ENCODE results near the gene CDH23. TPM values are rescaled to one million over a fixed set of nuclear protein-coding genes. Genes with fewer than 3 reads are reported as not detected.

Gene CDH23
- total and polyA plus RNA-seq, 9 of the 15 experiments (the other 6 are each of a cell fraction or from before 2014, with no cell fraction given) = 0.18 to 1.2 (median 0.47) TPM

DNA sequence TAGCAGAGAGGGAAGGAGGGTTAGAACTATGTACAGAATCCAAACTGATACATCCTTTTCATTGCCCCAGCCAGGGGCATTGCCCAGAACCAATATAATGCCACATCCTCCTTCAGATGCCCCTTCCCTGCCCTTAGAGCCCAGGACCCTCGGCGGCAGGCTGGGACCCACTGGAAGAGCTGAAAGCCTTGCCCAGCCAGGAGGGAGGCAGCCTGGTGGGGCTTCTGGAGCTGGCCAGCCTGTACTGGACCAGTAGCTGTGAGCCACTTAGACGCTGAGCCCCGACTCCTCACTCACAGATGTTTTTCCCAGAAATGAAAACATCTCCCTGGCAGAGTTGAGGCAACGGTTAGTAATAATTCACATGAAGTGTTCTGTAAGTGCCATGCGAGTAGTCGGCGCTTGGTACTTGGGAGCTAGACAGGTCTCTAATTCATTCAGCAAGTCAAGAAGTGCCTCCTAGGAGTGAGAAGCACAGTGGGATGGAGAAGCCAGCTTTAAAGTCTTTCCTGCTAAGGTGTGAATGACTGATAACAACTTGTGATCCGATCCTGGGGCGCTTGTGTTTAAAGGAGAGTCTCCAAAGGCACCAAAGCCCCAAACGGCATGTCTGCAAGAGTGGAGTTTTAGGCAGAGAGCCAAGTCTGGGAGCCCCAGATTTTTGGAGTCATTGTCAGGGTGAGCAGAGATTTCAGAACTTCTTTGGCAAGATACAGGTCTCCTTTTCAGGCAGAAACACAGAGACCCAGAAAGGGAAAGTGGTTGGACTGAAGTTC lies 366.8 kb downstream of the CDH23 start (continued):
- TF ChIP-seq, protein P1, sequence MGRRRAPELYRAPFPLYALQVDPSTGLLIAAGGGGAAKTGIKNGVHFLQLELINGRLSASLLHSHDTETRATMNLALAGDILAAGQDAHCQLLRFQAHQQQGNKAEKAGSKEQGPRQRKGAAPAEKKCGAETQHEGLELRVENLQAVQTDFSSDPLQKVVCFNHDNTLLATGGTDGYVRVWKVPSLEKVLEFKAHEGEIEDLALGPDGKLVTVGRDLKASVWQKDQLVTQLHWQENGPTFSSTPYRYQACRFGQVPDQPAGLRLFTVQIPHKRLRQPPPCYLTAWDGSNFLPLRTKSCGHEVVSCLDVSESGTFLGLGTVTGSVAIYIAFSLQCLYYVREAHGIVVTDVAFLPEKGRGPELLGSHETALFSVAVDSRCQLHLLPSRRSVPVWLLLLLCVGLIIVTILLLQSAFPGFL (CRISPR knock-in tag; IDR thresholded peaks at IDR 0.05) = no peak
- TF ChIP-seq, protein P2, sequence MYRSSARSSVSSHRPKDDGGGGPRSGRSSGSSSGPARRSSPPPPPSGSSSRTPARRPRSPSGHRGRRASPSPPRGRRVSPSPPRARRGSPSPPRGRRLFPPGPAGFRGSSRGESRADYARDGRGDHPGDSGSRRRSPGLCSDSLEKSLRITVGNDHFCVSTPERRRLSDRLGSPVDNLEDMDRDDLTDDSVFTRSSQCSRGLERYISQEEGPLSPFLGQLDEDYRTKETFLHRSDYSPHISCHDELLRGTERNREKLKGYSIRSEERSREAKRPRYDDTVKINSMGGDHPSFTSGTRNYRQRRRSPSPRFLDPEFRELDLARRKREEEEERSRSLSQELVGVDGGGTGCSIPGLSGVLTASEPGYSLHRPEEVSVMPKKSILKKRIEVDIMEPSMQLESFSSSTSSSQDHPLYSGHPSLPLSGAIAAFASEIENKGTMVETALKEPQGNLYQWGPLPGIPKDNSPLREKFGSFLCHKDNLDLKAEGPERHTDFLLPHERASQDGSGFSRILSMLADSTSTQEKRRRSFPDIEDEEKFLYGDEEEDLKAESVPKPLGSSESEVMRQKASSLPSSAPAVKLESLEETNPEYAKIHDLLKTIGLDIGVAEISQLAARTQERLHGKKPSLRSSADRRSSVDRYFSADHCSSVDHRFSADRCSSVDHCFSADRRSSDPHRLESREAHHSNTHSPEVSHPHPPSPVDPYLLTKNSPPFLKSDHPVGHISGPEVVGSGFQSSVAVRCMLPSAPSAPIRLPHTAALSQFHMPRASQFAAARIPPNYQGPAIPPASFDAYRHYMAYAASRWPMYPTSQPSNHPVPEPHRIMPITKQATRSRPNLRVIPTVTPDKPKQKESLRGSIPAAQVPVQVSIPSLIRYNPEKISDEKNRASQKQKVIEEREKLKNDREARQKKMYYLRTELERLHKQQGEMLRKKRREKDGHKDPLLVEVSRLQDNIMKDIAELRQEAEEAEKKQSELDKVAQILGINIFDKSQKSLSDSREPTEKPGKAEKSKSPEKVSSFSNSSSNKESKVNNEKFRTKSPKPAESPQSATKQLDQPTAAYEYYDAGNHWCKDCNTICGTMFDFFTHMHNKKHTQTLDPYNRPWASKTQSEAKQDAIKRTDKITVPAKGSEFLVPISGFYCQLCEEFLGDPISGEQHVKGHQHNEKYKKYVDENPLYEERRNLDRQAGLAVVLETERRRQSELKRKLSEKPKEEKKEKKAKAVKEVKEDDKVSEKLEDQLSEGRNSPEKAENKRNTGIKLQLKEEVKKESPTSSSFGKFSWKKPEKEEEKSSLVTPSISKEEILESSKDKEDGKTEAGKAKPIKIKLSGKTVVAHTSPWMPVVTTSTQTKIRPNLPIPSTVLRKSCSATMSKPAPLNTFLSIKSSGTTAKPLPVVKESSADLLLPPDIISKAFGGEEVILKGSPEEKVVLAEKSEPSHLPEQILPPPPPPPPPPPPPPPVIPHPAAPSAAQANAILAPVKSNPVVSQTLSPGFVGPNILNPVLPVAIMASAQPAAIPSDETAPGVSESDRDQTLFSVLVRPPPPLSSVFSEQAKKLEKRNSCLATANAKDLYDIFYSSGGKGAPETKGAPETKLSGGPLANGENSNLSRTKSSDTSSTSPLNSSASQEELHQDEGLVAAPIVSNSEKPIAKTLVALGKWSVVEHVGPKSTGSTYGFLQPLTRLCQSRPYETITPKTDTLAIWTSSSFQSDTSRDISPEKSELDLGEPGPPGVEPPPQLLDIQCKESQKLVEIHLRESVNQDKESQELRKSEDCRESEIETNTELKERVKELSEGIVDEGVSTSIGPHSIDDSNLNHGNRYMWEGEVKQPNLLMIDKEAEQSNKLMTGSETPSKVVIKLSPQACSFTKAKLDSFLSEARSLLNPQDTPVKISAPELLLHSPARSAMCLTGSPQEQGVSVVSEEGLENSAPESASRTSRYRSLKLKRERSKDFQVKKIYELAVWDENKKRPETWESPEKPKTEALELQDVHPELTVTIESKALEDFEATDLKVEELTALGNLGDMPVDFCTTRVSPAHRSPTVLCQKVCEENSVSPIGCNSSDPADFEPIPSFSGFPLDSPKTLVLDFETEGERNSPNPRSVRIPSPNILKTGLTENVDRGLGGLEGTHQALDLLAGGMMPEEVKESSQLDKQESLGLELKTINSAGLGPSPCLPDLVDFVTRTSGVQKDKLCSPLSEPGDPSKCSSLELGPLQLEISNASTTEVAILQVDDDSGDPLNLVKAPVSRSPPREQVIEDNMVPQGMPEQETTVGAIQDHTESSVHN (IDR thresholded peaks at IDR 0.05; ENCODE audit: borderline replicate concordance in 1 of 2, low read depth in 1 of 2) = no peak
- TF ChIP-seq, protein P3, sequence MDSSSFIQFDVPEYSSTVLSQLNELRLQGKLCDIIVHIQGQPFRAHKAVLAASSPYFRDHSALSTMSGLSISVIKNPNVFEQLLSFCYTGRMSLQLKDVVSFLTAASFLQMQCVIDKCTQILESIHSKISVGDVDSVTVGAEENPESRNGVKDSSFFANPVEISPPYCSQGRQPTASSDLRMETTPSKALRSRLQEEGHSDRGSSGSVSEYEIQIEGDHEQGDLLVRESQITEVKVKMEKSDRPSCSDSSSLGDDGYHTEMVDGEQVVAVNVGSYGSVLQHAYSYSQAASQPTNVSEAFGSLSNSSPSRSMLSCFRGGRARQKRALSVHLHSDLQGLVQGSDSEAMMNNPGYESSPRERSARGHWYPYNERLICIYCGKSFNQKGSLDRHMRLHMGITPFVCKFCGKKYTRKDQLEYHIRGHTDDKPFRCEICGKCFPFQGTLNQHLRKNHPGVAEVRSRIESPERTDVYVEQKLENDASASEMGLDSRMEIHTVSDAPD (CRISPR knock-in tag; IDR thresholded peaks at IDR 0.05) = no peak
- TF ChIP-seq MCM5 (IDR thresholded peaks at IDR 0.05; ENCODE audit: low read depth) (no peak), ZNF354B (CRISPR knock-in tag; IDR thresholded peaks at IDR 0.05) (no peak), SOX6 (IDR thresholded peaks at IDR 0.05) (peak; percentile 15; the same call in 1 of the 2 replicates)
- TF ChIP-seq, protein P4, sequence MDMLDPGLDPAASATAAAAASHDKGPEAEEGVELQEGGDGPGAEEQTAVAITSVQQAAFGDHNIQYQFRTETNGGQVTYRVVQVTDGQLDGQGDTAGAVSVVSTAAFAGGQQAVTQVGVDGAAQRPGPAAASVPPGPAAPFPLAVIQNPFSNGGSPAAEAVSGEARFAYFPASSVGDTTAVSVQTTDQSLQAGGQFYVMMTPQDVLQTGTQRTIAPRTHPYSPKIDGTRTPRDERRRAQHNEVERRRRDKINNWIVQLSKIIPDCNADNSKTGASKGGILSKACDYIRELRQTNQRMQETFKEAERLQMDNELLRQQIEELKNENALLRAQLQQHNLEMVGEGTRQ (CRISPR knock-in tag; IDR thresholded peaks at IDR 0.05) = no peak
